Osteocyte (in vitro differentiated cells): ENCODE results near the gene TWSG1. TPM values are rescaled to one million over a fixed set of nuclear protein-coding genes. Genes with fewer than 3 reads are reported as not detected.

Experiments used
- DNase-seq: peaks from one replicate; pipeline ENCODE4 v3.0.0; 2021; ENCODE audit warnings: mixed read lengths; ENCODE audit not compliant: unreplicated experiment; ENCODE audit errors: extremely low spot score
- H3K27ac Mint-ChIP-seq: one replicate; pipeline ENCODE4 v1.8.0; 2021; ENCODE audit warnings: mild to moderate bottlenecking, mixed read lengths; ENCODE audit not compliant: unreplicated experiment
- H3K27me3 Mint-ChIP-seq: one replicate; pipeline ENCODE4 v1.8.0; 2021; ENCODE audit warnings: mixed read lengths; ENCODE audit not compliant: unreplicated experiment
- H3K36me3 Mint-ChIP-seq: one replicate; pipeline ENCODE4 v1.8.0; 2021; ENCODE audit warnings: mixed read lengths; ENCODE audit not compliant: unreplicated experiment
- H3K4me1 Mint-ChIP-seq: one replicate; pipeline ENCODE4 v1.8.0; 2021; ENCODE audit warnings: mixed read lengths; ENCODE audit not compliant: unreplicated experiment
- H3K4me3 Mint-ChIP-seq: one replicate; pipeline ENCODE4 v1.8.0; 2021; ENCODE audit warnings: mild to moderate bottlenecking, moderate library complexity, mixed read lengths; ENCODE audit not compliant: unreplicated experiment
- H3K9me3 Mint-ChIP-seq: one replicate; pipeline ENCODE4 v1.8.0; 2021; ENCODE audit warnings: mixed read lengths; ENCODE audit not compliant: unreplicated experiment
- CTCF ChIP-seq: fragments of 200-600 bp; sonication (generic); IDR thresholded peaks from 2 replicates; pipeline ENCODE4 v1.5.0; 2021; ENCODE audit warnings: antibody characterized with exemption, mild to moderate bottlenecking, moderate library complexity
- long read RNA-seq: library from polyadenylated mRNA; unstranded; transcript quantifications from one replicate; pipeline ENCODE4 v2.0.0, GENCODE V29; 2021
- total RNA-seq: library from RNA; stranded (reverse); gene quantifications from 2 replicates; pipeline ENCODE4 v1.2.1, GENCODE V29; 2021

The TWSG1 gene
- total RNA-seq, result 69.8 and 71.9 TPM in 2 replicates
- long read RNA-seq, transcript TWSG1-201 (5 exons, 3,756 nt), result major isoform, 210 of 242 reads
- long read RNA-seq, partial matches to known transcripts, result 20 of 242 reads
- long read RNA-seq, other reads (novel, unspliced or antisense), result 11 of 242 reads

GRCh38 chr18:9334329-9334972, at the start of gene TWSG1:
Gene TWSG1 (plus strand): TSS chr18:9334773. CDS start chr18:9337230, 2,457 bp downstream.
- Mint-ChIP-seq H3K9me3 (no peaks in the 10 kb centered on the region), H3K27ac (peak within 1 kb of the TSS; percentile 97), H3K4me1 (peaks cover 22% of the 10 kb centered on the region), H3K4me3 (peak within 1 kb of the TSS; percentile 92), H3K27me3 (no peaks in the 10 kb centered on the region), H3K36me3 (peaks cover 8% of the 10 kb centered on the region)
- peak; percentile 99 for DNase-seq
- TF ChIP-seq CTCF, result peak; percentile 64

DNA sequence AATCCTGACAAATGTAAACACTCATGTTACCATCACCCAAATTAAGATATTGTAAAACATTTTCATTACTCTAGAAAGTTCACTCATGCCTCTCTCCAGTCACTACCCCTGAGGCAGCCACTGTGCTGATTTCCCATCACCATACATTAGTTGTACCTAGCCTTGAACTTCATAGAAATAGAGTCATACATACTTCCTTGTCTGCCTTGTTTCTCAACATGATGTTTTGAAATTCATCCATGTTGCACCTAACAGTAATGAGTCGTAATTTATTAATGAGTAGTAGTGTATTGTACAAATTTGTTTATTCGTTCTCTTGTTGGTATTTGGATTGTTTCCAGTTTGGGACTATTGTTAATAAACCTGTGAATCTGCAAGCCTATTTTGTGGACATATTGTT, 49.0 kb upstream of the TWSG1 start:
- Mint-ChIP-seq H3K27ac (no peak overlapping the region), H3K4me1 (peaks cover 11% of the 10 kb centered on the region), H3K36me3 (peaks cover 21% of the 10 kb centered on the region), H3K27me3 (no peaks in the 10 kb centered on the region), H3K4me3 (no peak overlapping the region), H3K9me3 (peaks cover 4% of the 10 kb centered on the region)
- DNase-seq, result no peak
- TF ChIP-seq CTCF, result no peak

GRCh38 chr18:9287036-9287435, 47.5 kb upstream of the TWSG1 start:
- Mint-ChIP-seq H3K4me1 (peaks cover 11% of the 10 kb centered on the region), H3K36me3 (peaks cover 18% of the 10 kb centered on the region)
- DNase-seq, result no peak

DNA sequence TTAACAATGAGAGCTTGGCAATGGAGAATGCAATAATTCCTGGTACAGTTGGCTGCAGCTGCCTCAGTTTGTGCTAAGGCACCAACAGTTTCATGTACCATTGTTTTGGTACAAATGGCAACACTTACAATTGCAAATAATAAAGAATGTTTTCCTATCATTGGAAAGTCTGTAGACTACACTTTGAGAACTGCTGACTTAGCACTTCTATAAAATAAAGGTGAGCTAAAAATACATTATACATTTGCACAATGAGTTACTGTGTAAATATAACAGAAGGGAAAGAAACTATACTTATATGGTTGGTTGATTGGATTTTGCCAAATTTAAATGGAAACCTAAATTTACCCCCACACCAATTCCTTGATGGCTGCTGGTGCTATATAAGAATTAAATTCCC, 44.9 kb upstream of the TWSG1 start:
- Mint-ChIP-seq H3K4me3 (no peak overlapping the region), H3K9me3 (peaks cover 13% of the 10 kb centered on the region), H3K36me3 (peaks cover 14% of the 10 kb centered on the region), H3K4me1 (peaks cover 6% of the 10 kb centered on the region), H3K27me3 (no peaks in the 10 kb centered on the region), H3K27ac (peak overlapping the region; percentile 71)
- DNase-seq, result no peak
- no peak for TF ChIP-seq CTCF

More at GRCh38 chr18:9287036-9287435, 47.5 kb upstream of the TWSG1 start:
- Mint-ChIP-seq H3K4me3 (no peak overlapping the region), H3K27ac (no peak overlapping the region), H3K27me3 (no peaks in the 10 kb centered on the region), H3K9me3 (peaks cover 4% of the 10 kb centered on the region)
- no peak for TF ChIP-seq CTCF

DNA sequence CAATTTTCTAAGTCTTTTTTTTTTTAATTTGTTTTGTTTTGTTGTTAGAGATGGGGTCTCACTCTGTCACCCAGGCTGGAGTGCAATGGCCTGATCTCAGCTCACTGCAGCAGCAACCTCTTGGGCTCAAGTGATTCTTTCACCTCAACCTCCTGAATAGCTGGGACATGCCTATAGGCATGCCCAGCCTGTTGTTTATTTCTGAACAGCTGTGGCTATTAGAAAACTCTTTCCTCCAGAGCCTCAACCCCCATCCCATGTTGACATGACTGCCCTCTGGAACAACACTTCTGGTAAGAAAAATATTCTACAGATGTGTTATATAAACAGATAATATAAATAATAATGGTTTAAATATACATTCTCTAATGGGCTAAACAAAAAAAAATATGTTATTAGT, 44.4 kb upstream of the TWSG1 start:
- Mint-ChIP-seq H3K27ac (peak overlapping the region; percentile 71), H3K36me3 (peaks cover 14% of the 10 kb centered on the region), H3K9me3 (peaks cover 13% of the 10 kb centered on the region), H3K4me3 (no peak overlapping the region), H3K4me1 (peaks cover 6% of the 10 kb centered on the region), H3K27me3 (no peaks in the 10 kb centered on the region)
- no peak for TF ChIP-seq CTCF
- no peak for DNase-seq
